ENCODE data around the gene OR6S1. TPM values are rescaled to one million over a fixed set of nuclear protein-coding genes. Genes with fewer than 3 reads are reported as not detected.

Gene OR6S1
- total RNA-seq, 2 experiments from 2014 or later, result not detected

- no peak for TF ChIP-seq CTCF (IDR thresholded peaks at IDR 0.05)
These were observed 10.2 kb downstream of the OR6S1 start for GRCh38 chr14:20631023-20631879.

GRCh38 chr14:20630340-20631022 lies 11.0 kb downstream of the OR6S1 start:
- TF ChIP-seq CTCF (IDR thresholded peaks at IDR 0.05), result no peak
- CTCF ChIA-PET, result interaction anchor here (1.0 to 3.3 kb wide), 8 partner anchors 14 to 331 kb away, joined by 3 to 36 read pairs (median 8); partner anchors contain the start of gene RNASE4
- Mint-ChIP-seq H3K36me3 (ENCODE audit: low read depth) (peaks cover 6% of the 10 kb centered on the region), H3K4me1 (ENCODE audit: low read depth) (peaks cover 56% of the 10 kb centered on the region), H3K9me3 (no peaks in the 10 kb centered on the region), H3K4me3 (peak overlapping the region; percentile 72), H3K27me3 (peaks cover 38% of the 10 kb centered on the region), H3K27ac (peak overlapping the region; percentile 13)
- intact Hi-C loops (cut with micrococcal nuclease), result loop anchor here (2.0 kb wide), 1 partner anchor 18 kb away; no protein-coding TSS in a partner anchor
- POLR2A ChIA-PET, result interaction anchor here (1.3 to 3.1 kb wide), 4 partner anchors 8 to 53 kb away, joined by 3 to 24 read pairs (median 10); partner anchors contain the start of gene RNASE4
- ATAC-seq (peak; percentile 13), DNase-seq (peak; percentile 66)

More at GRCh38 chr14:20631023-20631879, 10.2 kb downstream of the OR6S1 start:
- no peak for ATAC-seq
- Mint-ChIP-seq H3K4me3 (peak overlapping the region; percentile 80), H3K36me3 (ENCODE audit: low read depth) (peaks cover 6% of the 10 kb centered on the region), H3K27me3 (peaks cover 40% of the 10 kb centered on the region), H3K9me3 (no peaks in the 10 kb centered on the region), H3K27ac (peak overlapping the region; percentile 13), H3K4me1 (ENCODE audit: low read depth) (peaks cover 50% of the 10 kb centered on the region)
- ChIA-PET POLR2A (interaction anchor here (1.1 to 3.1 kb wide), 5 partner anchors 9 to 52 kb away, joined by 3 to 24 read pairs (median 6); partner anchors contain the start of gene RNASE4), CTCF (interaction anchor here (1.0 to 3.3 kb wide), 8 partner anchors 15 to 330 kb away, joined by 3 to 36 read pairs (median 8); partner anchors contain the start of gene RNASE4)
- peak; percentile 72 for DNase-seq
- intact Hi-C loops (cut with micrococcal nuclease), result loop anchor here (2.0 kb wide), 1 partner anchor 18 kb away; no protein-coding TSS in a partner anchor

- peaks cover 37% of the 10 kb centered on the region for H3K27me3 Mint-ChIP-seq
- peaks cover 67% of the 10 kb centered on the region for H3K4me1 Mint-ChIP-seq (ENCODE audit: low read depth)
- DNase-seq (no peak), ATAC-seq (no peak)
- H3K9me3 Mint-ChIP-seq, result no peaks in the 10 kb centered on the region
- TF ChIP-seq CTCF (IDR thresholded peaks at IDR 0.05), result no peak
- no peak overlapping the region for H3K27ac Mint-ChIP-seq
- no peak overlapping the region for H3K4me3 Mint-ChIP-seq
- intact Hi-C loops (cut with micrococcal nuclease), result no loop called here
- peaks cover 6% of the 10 kb centered on the region for H3K36me3 Mint-ChIP-seq (ENCODE audit: low read depth)
- ChIA-PET POLR2A (interaction anchor here (1.3 kb wide), 1 partner anchor 56 kb away, joined by 3 read pairs; the partner anchor contains the start of gene RNASE4), CTCF (interaction anchor here (0.6 to 1.2 kb wide), 4 partner anchors 15 to 302 kb away, joined by 3 read pairs; no protein-coding TSS in a partner anchor)
These were observed 13.2 kb downstream of the OR6S1 start for GRCh38 chr14:20628063-20628854.

GRCh38 chr14:20627346-20628027 lies 14.0 kb downstream of the OR6S1 start:
- Mint-ChIP-seq H3K36me3 (ENCODE audit: low read depth) (peaks cover under 1% of the 10 kb centered on the region), H3K9me3 (no peaks in the 10 kb centered on the region), H3K4me3 (no peak overlapping the region), H3K27ac (no peak overlapping the region), H3K4me1 (ENCODE audit: low read depth) (peaks cover 67% of the 10 kb centered on the region), H3K27me3 (peaks cover 38% of the 10 kb centered on the region)
- no peak for TF ChIP-seq CTCF (IDR thresholded peaks at IDR 0.05)
- no peak for DNase-seq
- ChIA-PET POLR2A (interaction anchor here (1.3 kb wide), 1 partner anchor 57 kb away, joined by 3 read pairs; the partner anchor contains the start of gene RNASE4), CTCF (interaction anchor here (0.6 to 1.2 kb wide), 2 partner anchors 37 to 55 kb away, joined by 3 read pairs; no protein-coding TSS in a partner anchor)
- intact Hi-C loops (cut with micrococcal nuclease), result no loop called here
- no peak for ATAC-seq
